ENCODE measurements around the gene NACC2. TPM values are rescaled to one million over a fixed set of nuclear protein-coding genes. Genes with fewer than 3 reads are reported as not detected.

Gene NACC2
- total and polyA plus RNA-seq, 9 of the 15 experiments (the other 6 are each of a cell fraction or from before 2014, with no cell fraction given), result 0.70 to 25.1 (median 5.6) TPM

- TF ChIP-seq POLR3G (IDR thresholded peaks at IDR 0.05; ENCODE audit: extremely low read depth, insufficient read length, insufficient replicate concordance) (no peak), NR2C2 (CRISPR knock-in tag; IDR thresholded peaks at IDR 0.05) (no peak; the same call in 1 of the 2 replicates), NR2C2 (tag; IDR thresholded peaks at IDR 0.05) (peak; percentile 88), BCOR (IDR thresholded peaks at IDR 0.05) (no peak), CTCFL (IDR thresholded peaks at IDR 0.05; ENCODE audit: borderline replicate concordance, insufficient read depth, low read depth, low read length, poor library complexity, severe bottlenecking) (peak; percentile 55), GTF3C2 (IDR thresholded peaks at IDR 0.05; ENCODE audit: borderline replicate concordance, extremely low read depth, insufficient read length) (no peak), ZBTB7A (IDR thresholded peaks at IDR 0.05; ENCODE audit: borderline replicate concordance, control insufficient read depth, low read depth, low read length) (peak; percentile 93), ZNF134 (CRISPR knock-in tag; conservative IDR thresholded peaks at IDR 0.05) (no peak; the same call in 1 of the 2 replicates), UBTF (IDR thresholded peaks at IDR 0.05; ENCODE audit: borderline replicate concordance in 1 of 2, low read depth in 2 of 2, low read length in 2 of 2) (no peak), HSF4 (CRISPR knock-in tag; IDR thresholded peaks at IDR 0.05; ENCODE audit: borderline replicate concordance) (no peak), NONO (IDR thresholded peaks at IDR 0.05; ENCODE audit: low read depth in 2 of 2, low read length in 1 of 2) (peak in 1 of 2 experiments; percentile 70; a peak in 1 of 4 replicates), E2F8 (IDR thresholded peaks at IDR 0.05; ENCODE audit: low read depth, partially characterized antibody) (no peak)
Measured at GRCh38 chr9:136118320-136119060, 23.4 kb upstream of the NACC2 start, which contains the start of gene TMEM250 (continued).

Data from K562 (cell line).